Keratinocyte (primary cell): ENCODE results near the gene FAM72D. TPM values are rescaled to one million over a fixed set of nuclear protein-coding genes. Genes with fewer than 3 reads are reported as not detected.
"Not testable (repeated sequence)": the region's sequence is repeated elsewhere in the genome, so short reads cannot be mapped to it uniquely, and the experiment has no call there.

Experiments
- DNase-seq: peaks from one replicate; pipeline ENCODE4 v3.0.0-alpha.2; 2011; ENCODE audit warnings: low read depth, missing footprints, low spot score
- FAIRE-seq: peaks from 2 replicates; lab custom pipeline; 2011; peaks lifted over from hg19 to GRCh38; lab: Jason Lieb, UNC
- H2AFZ ChIP-seq: 2 replicates; pipeline ENCODE4 v1.6.0; 2012; ENCODE audit warnings: low read length, control low read depth, inconsistent platforms; ENCODE audit not compliant: control insufficient read depth
- H3K27ac ChIP-seq: 2 replicates; pipeline ENCODE4 v1.5.1; 2011; ENCODE audit warnings: low read length; ENCODE audit not compliant: control insufficient read depth, insufficient read depth
- H3K27me3 ChIP-seq: 3 replicates; pipeline ENCODE4 v1.6.0; 2011; ENCODE audit warnings: low read length; ENCODE audit not compliant: control insufficient read depth, insufficient read depth; ENCODE audit errors: extremely low read depth
- H3K36me3 ChIP-seq, 2 experiments: 2 replicates in 1 of 2; 3 replicates in 1 of 2; pipeline ENCODE4 v1.5.1; 2011; ENCODE audit warnings: low read length in 2 of 2, mild to moderate bottlenecking in 1 of 2; ENCODE audit not compliant: control insufficient read depth in 2 of 2, insufficient read depth in 2 of 2; ENCODE audit errors: extremely low read depth in 1 of 2
- H3K4me1 ChIP-seq: 3 replicates; pipeline ENCODE4 v1.5.1; 2011; ENCODE audit warnings: low read length; ENCODE audit not compliant: control insufficient read depth, insufficient read depth; ENCODE audit errors: extremely low read depth
- H3K4me2 ChIP-seq: 3 replicates; pipeline ENCODE4 v1.6.0; 2011; ENCODE audit warnings: low read depth, low read length; ENCODE audit not compliant: control insufficient read depth, insufficient read depth; ENCODE audit errors: extremely low read depth
- H3K4me3 ChIP-seq, 3 experiments: fragments of 200-600 bp in 1 of 3; sonication (generic) in 1 of 3; 2 replicates in 2 of 3; 3 replicates in 1 of 3; pipeline ENCODE4 v1.5.1; 2011 to 2016; ENCODE audit warnings: low read length in 3 of 3, mild to moderate bottlenecking in 3 of 3, control low read depth in 2 of 3, inconsistent platforms in 1 of 3, low read depth in 1 of 3, mixed read lengths in 1 of 3, mixed run types in 1 of 3, moderate library complexity in 1 of 3; ENCODE audit not compliant: control insufficient read depth in 2 of 3, insufficient read depth in 2 of 3; ENCODE audit errors: extremely low read depth in 1 of 3
- H3K79me2 ChIP-seq: 2 replicates; pipeline ENCODE4 v1.6.0; 2012; ENCODE audit warnings: low read length; ENCODE audit not compliant: control insufficient read depth, insufficient read depth
- H3K9ac ChIP-seq: 3 replicates; pipeline ENCODE4 v1.6.0; 2011; ENCODE audit warnings: low read length; ENCODE audit not compliant: control insufficient read depth, insufficient read depth; ENCODE audit errors: extremely low read depth
- H3K9me1 ChIP-seq: 3 replicates; pipeline ENCODE4 v1.6.0; 2011; ENCODE audit warnings: low read length; ENCODE audit not compliant: control insufficient read depth, insufficient read depth; ENCODE audit errors: extremely low read depth
- H3K9me3 ChIP-seq: 2 replicates; pipeline ENCODE4 v1.5.1; 2012; ENCODE audit warnings: low read depth, low read length; ENCODE audit not compliant: control insufficient read depth
- H4K20me1 ChIP-seq: 3 replicates; pipeline ENCODE4 v1.6.0; 2011; ENCODE audit warnings: low read length; ENCODE audit not compliant: control insufficient read depth, insufficient read depth; ENCODE audit errors: extremely low read depth
- dilution Hi-C: fragments of 300-500 bp; cut with MboI; formaldehyde crosslinking; loops from one replicate; pipeline ENCODE4 v1.7.0; 2020; ENCODE audit warnings: low sequenced_read_pairs; ENCODE audit not compliant: extremely low pct_ligation_motif_present
- polyA plus RNA-seq, 5 experiments: library from polyadenylated mRNA; depleted of rRNA in 3 of 5; stranded (reverse) in 3 of 5; stranded (forward) in 1 of 5; unstranded in 1 of 5; fragments of >200 nt; gene quantifications; 1 replicate in 1 of 5; 2 replicates in 3 of 5; 3 replicates in 1 of 5; pipeline versions ENCODE4 v1.2.1 to v1.2.3, GENCODE V29; 2011 to 2012; ENCODE audit warnings: missing spikeins in 2 of 5, low read depth in 1 of 5, low replicate concordance in 1 of 5

Gene FAM72D
- polyA plus RNA-seq, 1 donor (not counting 4 experiments of a cell fraction or from before 2014, with no cell fraction given) = 3.0 TPM

- H3K79me2 ChIP-seq, H3K4me1 ChIP-seq, H4K20me1 ChIP-seq, H3K4me3 ChIP-seq, H2AFZ ChIP-seq, H3K9me3 ChIP-seq, H3K9ac ChIP-seq, DNase-seq, H3K9me1 ChIP-seq, dilution Hi-C loops, H3K36me3 ChIP-seq, FAIRE-seq, H3K27ac ChIP-seq, H3K27me3 ChIP-seq, H3K4me2 ChIP-seq: not testable (repeated sequence)
These were observed 17.6 kb upstream of the FAM72D start for GRCh38 chr1:145077872-145078786.

DNA sequence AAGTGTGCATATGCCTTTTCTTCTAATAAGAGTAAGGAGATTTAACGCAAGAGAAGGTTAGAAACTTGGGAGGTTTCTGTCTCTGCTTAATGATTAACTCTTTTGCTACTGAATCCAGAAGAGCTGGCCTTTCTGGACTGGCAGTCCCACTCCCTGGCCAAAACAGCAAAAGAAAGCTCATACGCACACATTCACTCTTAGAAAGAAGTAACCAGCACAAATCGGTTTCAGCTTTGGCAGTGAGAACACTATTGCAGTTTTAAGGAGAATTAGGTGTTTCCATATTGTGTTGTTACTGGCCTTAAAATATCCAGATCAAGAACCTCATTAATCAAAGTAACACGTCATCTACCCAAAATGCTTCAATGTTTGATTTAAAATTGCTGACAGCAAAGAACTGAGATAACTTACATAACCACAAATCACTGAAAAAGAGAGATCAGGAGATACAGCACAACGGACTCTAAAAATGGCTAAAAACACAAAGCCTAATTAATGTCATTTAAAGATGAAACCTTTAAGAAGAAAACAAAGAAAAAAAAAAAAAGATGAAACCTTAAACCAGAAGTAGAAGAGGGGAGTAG, 16.9 kb upstream of the FAM72D start:
- H3K4me3 ChIP-seq, dilution Hi-C loops, DNase-seq, H3K9ac ChIP-seq, H3K9me3 ChIP-seq, H3K79me2 ChIP-seq, H3K27ac ChIP-seq, H2AFZ ChIP-seq, H4K20me1 ChIP-seq, FAIRE-seq, H3K27me3 ChIP-seq, H3K4me2 ChIP-seq, H3K36me3 ChIP-seq, H3K4me1 ChIP-seq, H3K9me1 ChIP-seq: not testable (repeated sequence)

DNA sequence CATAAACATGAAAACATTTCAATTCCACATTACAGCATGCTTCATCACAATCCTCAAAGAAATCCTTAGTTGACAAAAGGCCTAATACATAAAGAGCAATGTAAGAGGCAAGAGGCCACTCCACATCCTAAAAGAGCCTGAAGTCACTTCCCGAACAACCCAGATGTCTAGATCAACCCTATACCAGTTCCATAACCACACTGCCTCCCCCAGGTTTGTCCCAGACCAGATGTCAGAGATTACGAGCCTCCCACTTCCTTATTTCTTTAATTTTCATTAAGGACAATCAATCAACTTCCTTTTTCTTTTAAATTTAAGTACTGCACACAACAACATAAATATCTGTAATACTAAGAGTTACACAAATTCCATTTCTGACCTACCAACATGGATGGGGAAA, 16.0 kb upstream of the FAM72D start:
- H3K9me3 ChIP-seq, dilution Hi-C loops, H3K27me3 ChIP-seq, H3K9me1 ChIP-seq, FAIRE-seq, H2AFZ ChIP-seq, H3K27ac ChIP-seq, H3K36me3 ChIP-seq, DNase-seq, H3K4me3 ChIP-seq, H3K9ac ChIP-seq, H3K4me1 ChIP-seq, H4K20me1 ChIP-seq, H3K79me2 ChIP-seq, H3K4me2 ChIP-seq: not testable (repeated sequence)

DNA sequence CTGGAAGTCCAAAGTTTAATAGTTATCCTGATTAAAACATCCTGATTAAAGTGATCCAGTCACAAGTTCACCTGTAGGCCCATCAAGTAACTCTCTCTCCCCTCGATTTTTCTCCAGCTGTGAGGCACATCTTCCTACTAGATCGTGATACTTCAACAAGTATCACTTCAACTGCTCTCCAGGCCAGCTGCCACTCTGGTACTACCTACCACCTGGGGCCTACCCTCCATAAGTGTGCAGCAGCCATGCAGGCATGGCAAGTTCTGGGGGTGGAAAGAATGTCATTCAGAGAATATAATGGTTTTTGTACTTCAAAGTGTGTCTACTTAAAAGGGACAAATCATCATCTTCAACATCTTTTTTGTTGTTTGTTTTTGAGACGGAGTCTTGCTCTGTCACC, 15.6 kb upstream of the FAM72D start:
- H3K9ac ChIP-seq, H3K27me3 ChIP-seq, H3K9me3 ChIP-seq, H3K79me2 ChIP-seq, H3K27ac ChIP-seq, FAIRE-seq, H4K20me1 ChIP-seq, H3K9me1 ChIP-seq, H3K4me3 ChIP-seq, H3K4me2 ChIP-seq, H2AFZ ChIP-seq, H3K4me1 ChIP-seq, H3K36me3 ChIP-seq, DNase-seq, dilution Hi-C loops: not testable (repeated sequence)
